Inflammatory macrophage (primary cell): Measurements from ENCODE around the gene SESTD1.
"Not testable (repeated sequence)": the region's sequence is repeated elsewhere in the genome, so short reads cannot be mapped to it uniquely, and the experiment has no call there.

Experiments
- DNase-seq, 2 donors: peaks; one replicate each; pipeline ENCODE4 v3.0.0-alpha.2; 2020 to 2022

The SESTD1 gene

GRCh38 chr2:179237209-179237946 lies 27.3 kb downstream of the SESTD1 start:
- no peak for DNase-seq

GRCh38 chr2:179235463-179236108 lies 29.0 kb downstream of the SESTD1 start:
- DNase-seq = peak; percentile 38 to 46

DNA sequence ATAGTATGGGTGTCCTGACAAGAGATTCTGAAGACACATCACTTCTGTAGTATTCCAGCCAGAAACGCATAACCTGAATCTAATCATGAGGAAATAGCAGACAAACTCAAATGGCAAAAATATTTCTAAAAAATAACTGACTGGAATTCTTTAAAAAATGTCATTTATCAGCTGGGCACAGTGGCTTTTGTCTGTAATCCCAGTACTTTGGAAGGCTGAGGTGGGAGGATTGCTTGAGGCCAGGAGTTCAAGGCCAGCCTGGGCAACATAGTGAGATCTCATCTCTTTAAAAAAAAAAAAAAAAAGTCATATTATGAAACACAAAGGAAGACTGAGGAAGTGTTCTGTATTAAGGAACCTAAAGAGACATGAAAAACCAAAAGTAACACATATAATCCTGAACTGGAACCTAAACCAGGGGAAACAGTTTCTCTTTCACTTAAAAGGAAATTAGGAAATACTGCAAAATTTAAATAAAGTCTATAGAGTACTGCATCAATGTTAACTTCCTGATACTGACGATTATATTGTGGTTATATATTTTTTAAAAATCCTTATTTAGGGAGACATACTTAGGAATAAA lies 29.9 kb downstream of the SESTD1 start:
- DNase-seq = peak; percentile 37 to 83

DNA sequence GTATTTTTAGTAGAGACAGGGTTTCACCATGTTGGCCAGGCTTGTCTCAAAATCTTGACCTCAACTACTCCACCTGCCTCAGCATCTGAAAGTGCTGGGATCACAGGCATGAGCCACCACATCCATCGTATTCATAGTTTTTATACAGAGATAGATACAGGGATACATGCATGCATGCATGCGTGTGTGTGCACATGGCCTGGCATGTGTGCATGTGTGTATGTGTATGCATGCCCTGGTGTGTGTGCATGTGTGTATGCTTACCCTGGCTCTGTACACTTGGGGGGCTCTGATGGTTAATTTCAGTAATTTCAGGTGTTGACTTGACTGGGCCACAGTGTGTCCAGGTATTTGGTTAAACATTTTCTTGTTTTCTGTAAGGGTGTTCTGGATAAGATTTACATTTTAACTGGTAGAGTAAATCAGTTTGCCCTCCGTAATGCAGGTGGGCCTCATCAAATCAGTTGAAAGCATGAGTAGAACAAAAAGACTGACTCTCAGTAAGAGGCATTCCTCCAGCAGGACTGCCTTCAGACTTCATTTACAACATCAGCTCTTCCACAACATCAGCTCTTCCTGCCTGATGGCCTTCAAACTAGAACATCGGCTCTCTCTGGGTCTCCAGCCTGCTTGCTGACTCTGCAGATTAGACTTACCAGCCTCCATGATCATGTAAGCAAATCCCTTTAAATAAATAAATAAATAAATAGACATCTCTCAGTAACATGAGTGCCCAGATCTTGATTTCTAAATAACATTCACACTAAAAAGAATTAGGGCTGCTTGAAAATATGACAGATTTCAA lies 30.8 kb downstream of the SESTD1 start:
- no peak for DNase-seq

GRCh38 chr2:179233083-179233490 lies 31.5 kb downstream of the SESTD1 start:
- DNase-seq = no peak

GRCh38 chr2:179226961-179227259 lies 37.7 kb downstream of the SESTD1 start:
- DNase-seq = no peak

DNA sequence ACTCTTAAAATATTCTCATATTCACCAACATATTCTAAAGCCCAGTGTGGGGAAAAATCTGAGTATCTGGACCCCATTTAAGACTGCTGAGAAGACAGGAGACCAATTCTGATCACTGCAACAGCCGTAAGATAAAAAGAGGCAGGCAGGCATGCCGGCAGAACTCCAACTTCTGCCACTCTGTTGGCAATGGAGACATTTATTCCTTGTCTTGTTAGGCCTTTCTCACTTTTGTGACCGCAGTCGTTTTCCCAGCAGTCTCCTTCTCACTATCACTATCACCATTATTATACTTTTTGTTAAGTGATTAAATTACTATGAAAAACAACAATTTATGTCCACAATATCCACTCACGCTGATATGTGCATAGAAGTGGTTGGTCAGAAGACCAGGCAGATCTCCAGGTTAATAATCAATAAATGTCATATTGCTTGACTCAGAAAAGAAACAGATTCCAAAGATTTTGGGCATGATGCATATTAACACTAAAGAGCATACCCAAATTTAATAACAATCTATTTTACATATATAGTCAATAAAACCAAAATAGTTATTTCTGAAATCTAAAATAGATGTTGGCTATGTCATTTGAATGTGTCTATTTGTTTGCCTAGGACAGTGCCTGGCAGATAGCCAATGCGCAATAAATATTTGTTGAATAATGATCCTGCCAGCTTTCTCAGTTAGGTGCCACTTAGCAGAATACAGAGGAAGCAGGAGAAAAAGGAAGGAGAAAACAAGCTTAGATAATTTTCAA lies 38.2 kb downstream of the SESTD1 start:
- DNase-seq = no peak

GRCh38 chr2:179224361-179224760 lies 40.3 kb downstream of the SESTD1 start:
- DNase-seq = no peak

DNA sequence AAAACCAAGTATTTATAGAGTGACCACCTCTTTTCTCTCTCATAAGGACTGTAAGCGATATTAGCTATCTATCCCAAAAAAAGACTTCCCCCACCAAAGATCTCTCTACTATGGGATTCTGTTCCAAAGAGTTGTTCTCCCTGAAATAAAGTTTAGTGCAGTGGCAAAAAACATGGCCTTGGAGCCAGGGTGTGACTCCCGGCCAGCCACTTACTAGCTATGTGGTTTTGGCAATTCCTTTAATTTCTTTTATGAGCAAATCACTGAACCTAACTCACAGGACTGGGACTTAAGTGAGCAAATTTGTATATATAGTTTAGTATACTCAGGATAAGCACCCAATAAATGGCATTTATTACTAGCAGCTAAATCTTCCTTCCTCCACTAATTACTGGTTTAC lies 42.6 kb downstream of the SESTD1 start:
- DNase-seq = no peak

DNA sequence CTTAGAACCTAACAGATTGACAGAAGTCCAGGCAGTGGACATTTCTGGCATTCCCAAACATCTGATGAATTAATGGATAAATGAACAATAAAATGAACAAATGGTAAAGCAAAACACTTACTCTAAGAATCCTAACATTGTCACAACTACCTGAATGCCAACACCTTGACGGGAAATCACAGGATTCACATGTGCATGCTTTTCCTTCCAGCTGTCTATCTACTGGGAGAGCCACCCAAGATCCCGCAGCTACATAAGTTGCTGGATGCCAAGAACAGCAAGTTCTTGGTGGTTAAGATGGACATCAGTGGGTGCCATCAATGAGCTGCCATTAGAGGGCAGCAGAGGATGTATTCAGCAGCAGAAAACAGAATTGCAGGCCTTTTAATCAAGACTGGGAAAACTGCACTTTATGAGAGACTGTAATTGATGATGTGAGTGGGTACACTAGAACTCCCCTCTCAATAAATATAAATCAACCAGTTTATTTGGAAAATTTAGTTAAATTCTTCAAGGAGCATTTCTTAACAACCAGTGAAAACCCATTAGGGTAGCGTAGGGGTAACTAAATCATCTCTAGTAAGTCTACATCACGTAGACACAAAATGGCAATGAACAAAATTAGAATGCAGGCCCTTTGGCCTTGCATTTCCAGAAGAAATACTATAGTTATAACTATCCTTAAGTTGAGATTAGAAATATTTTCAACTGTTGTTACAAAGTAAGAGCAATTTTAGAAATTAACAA lies 45.6 kb downstream of the SESTD1 start:
- DNase-seq = peak; percentile 65 to 72

- not testable (repeated sequence) for DNase-seq
Measured at GRCh38 chr2:179214671-179215070, 50.0 kb downstream of the SESTD1 start.

- DNase-seq = no peak
Measured at GRCh38 chr2:179211355-179211754, 53.3 kb downstream of the SESTD1 start.

DNA sequence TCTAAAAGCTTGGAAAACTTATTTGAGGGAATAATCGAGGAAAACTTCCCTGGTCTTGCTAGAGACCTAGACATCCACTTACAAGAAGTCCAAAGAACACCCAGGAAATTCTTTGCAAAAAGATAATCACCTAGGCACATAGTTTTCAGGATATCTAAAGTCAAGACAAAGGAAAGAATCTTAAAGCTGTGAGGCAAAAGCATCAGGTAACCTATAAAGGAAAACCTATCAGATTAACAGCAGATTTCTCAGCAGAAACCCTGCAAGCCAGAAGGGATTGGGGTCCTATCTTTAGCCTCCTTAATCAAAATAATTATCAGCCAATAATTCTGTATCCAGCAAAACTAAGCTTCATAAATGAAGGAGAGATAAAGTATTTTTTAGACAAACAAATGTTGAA lies 56.4 kb downstream of the SESTD1 start:
- not testable (repeated sequence) for DNase-seq

DNA sequence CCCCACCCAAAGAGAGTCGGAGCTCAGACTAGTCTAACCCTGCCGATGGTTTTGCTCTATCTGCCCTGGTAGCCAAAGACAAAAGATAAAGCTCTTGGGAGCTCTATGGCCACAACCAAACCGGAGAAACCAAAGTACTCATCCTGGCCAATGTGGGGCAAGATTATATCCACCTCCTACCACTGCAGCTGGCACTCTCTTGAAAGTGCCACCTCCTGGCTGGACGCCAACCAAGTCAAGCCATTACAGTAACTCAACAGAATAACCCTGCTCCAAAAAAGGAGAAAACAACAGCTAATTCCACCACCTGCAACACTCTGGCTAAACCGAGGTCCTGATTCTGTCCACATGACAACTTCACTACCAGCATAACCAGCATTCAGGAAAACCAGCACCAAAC lies 57.6 kb downstream of the SESTD1 start:
- DNase-seq = no peak

DNA sequence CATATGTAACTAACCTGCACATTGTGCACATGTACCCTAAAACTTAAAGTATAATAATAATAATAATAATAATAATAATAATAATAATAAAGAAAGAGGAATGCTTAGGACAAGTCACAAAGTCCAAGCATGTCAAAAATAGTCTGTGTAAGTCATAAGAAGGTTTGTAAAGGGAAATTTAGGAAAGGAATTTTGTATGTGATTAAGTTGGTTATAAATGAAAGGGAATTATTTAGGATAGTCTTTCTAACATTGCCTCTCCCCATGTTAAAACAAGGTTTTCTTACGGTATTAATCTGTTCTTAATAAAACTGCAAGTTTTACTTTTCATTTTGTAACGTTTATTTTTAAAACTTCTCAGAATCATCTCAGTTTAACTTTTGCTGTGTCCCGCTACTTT lies 62.8 kb downstream of the SESTD1 start:
- no peak for DNase-seq

GRCh38 chr2:179195926-179196590 lies 68.6 kb downstream of the SESTD1 start:
- not testable (repeated sequence) for DNase-seq

- peak; percentile 5 to 11 for DNase-seq
Measured at GRCh38 chr2:179195141-179195540, 69.5 kb downstream of the SESTD1 start.

DNA sequence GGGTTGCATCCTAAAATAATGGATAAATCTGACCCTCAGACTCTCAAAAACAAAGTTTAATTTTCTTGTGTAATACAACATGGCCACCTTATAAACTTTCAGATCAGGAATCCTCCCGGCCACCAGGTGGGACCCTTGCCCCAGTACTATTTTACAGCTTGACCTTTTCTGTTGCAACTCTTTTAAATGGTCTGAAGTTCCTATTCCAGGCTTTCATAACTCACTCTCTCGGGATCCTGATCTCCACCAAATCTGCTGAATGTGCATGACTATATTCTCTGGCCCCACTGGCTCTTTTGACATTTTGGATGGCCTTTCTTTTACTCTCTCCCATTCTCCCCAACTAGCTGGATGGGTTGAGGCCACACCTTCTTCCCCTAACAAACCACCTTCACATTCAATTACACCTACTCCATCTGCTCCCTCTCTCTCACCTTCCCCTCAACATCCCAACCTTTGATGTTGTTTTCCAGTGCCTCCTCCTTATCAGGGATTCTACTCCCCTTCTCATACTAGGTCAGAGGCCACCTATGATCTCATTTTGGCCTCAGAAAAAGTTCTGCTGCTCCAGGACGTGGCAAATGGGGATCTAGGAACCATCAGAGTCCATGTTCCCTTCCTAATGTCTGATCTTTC lies 70.8 kb downstream of the SESTD1 start:
- no peak for DNase-seq

GRCh38 chr2:179191110-179191509 lies 73.5 kb downstream of the SESTD1 start:
- no peak for DNase-seq

GRCh38 chr2:179186126-179186525 lies 78.5 kb downstream of the SESTD1 start:
- DNase-seq = no peak

- no peak for DNase-seq
Measured at GRCh38 chr2:179184610-179185009, 80.0 kb downstream of the SESTD1 start.
